ENCODE results near the gene SLC6A18.

DNA sequence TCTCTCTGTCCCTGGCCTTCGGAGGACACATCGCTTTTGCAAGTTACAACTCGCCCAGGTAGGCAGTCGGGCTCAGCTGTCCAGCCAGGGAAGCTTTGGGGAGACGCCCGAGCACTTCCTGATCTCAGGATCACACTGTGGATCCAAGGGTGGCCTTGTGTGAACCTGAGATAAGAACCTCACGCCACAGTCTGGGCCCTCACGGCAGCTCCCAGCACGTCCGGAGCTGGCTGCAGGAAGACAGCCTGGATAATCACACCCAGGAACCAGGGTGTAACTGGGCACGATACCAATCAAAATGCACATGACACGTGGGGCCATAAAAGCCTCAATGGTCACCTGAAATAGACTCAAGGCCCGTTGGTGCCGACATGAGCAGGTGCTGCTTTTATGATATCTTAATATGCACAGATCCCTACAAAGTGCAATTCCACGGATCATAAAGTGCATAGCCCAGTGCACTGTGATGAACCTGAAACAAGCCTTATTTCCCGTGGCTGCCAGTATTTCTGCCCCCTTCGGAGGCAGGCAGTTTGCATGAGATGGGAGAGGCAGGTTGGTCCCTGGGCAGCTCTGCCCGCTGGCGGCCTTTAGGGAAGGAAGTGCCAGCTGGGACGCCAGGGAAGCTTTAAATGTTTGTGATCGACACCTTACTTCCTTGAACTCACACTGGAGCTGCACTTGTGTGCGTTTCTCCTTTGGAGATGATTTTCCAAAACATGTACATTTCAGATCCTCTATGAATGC lies 14.5 kb downstream of the SLC6A18 start:
- TF ChIP-seq HDAC6 (IDR thresholded peaks at IDR 0.05; ENCODE audit: unreplicated experiment) (no peak), POLR2AphosphoS5 (IDR thresholded peaks at IDR 0.05; ENCODE audit: low read length) (no peak), MAX (IDR thresholded peaks at IDR 0.05; ENCODE audit: low read depth, low read length) (no peak), JUNB (IDR thresholded peaks at IDR 0.05) (no peak)
- TF ChIP-seq, protein P1, sequence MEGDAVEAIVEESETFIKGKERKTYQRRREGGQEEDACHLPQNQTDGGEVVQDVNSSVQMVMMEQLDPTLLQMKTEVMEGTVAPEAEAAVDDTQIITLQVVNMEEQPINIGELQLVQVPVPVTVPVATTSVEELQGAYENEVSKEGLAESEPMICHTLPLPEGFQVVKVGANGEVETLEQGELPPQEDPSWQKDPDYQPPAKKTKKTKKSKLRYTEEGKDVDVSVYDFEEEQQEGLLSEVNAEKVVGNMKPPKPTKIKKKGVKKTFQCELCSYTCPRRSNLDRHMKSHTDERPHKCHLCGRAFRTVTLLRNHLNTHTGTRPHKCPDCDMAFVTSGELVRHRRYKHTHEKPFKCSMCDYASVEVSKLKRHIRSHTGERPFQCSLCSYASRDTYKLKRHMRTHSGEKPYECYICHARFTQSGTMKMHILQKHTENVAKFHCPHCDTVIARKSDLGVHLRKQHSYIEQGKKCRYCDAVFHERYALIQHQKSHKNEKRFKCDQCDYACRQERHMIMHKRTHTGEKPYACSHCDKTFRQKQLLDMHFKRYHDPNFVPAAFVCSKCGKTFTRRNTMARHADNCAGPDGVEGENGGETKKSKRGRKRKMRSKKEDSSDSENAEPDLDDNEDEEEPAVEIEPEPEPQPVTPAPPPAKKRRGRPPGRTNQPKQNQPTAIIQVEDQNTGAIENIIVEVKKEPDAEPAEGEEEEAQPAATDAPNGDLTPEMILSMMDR (IDR thresholded peaks at IDR 0.05 in 2 of 3, conservative IDR thresholded peaks at IDR 0.05 in 1 of 3; ENCODE audit: control insufficient read depth in 2 of 3, extremely low read depth in 1 of 3, insufficient read depth in 1 of 3, low read depth in 3 of 3, low read length in 3 of 3) = no peak
- TF ChIP-seq, protein P2, sequence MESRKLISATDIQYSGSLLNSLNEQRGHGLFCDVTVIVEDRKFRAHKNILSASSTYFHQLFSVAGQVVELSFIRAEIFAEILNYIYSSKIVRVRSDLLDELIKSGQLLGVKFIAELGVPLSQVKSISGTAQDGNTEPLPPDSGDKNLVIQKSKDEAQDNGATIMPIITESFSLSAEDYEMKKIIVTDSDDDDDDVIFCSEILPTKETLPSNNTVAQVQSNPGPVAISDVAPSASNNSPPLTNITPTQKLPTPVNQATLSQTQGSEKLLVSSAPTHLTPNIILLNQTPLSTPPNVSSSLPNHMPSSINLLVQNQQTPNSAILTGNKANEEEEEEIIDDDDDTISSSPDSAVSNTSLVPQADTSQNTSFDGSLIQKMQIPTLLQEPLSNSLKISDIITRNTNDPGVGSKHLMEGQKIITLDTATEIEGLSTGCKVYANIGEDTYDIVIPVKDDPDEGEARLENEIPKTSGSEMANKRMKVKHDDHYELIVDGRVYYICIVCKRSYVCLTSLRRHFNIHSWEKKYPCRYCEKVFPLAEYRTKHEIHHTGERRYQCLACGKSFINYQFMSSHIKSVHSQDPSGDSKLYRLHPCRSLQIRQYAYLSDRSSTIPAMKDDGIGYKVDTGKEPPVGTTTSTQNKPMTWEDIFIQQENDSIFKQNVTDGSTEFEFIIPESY (IDR thresholded peaks at IDR 0.05) = no peak
- TF ChIP-seq, protein P3, sequence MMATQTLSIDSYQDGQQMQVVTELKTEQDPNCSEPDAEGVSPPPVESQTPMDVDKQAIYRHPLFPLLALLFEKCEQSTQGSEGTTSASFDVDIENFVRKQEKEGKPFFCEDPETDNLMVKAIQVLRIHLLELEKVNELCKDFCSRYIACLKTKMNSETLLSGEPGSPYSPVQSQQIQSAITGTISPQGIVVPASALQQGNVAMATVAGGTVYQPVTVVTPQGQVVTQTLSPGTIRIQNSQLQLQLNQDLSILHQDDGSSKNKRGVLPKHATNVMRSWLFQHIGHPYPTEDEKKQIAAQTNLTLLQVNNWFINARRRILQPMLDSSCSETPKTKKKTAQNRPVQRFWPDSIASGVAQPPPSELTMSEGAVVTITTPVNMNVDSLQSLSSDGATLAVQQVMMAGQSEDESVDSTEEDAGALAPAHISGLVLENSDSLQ (IDR thresholded peaks at IDR 0.05) = no peak
